Mucosa of descending colon (tissue), 3 donors: ENCODE results near the gene BARHL1. TPM values are rescaled to one million over a fixed set of nuclear protein-coding genes. Genes with fewer than 3 reads are reported as not detected.
A peak's percentile ranks its signal among the peaks of the same experiment; 100 is the strongest.

Experiments used
- ATAC-seq: fragments of 200-7000 bp; cut with Tn5 transposase; one replicate; pipeline ENCODE4 v1.9.1; 2020; ENCODE audit warnings: mild to moderate bottlenecking, moderate library complexity
- DNase-seq, 3 donors: peaks; one replicate each; pipeline ENCODE4 v3.0.0-alpha.2; 2020
- H3K36me3 ChIP-seq: fragments of 200-600 bp; one replicate; pipeline ENCODE4 v1.8.0; 2021; ENCODE audit warnings: low read depth, mild to moderate bottlenecking
- H3K4me1 ChIP-seq: fragments of 200-600 bp; one replicate; pipeline ENCODE4 v1.8.0; 2021; ENCODE audit warnings: low read depth, mild to moderate bottlenecking
- H3K4me3 ChIP-seq: fragments of 200-600 bp; one replicate; pipeline ENCODE4 v1.8.0; 2021; ENCODE audit warnings: mild to moderate bottlenecking
- H3K9me3 ChIP-seq: fragments of 200-600 bp; one replicate; pipeline ENCODE4 v1.8.0; 2021; ENCODE audit warnings: mild to moderate bottlenecking
- intact Hi-C, 2 donors: fragments of 100-400 bp; cut with DNase I in 1 of 2; cut with micrococcal nuclease in 1 of 2; formaldehyde crosslinking; loops; one replicate each; pipeline versions ENCODE4 v1.11.0 to v1.11.1; 2022; cut with DNase I, micrococcal nuclease
- total RNA-seq, 3 donors: library from RNA; stranded (reverse); fragmentation: NEBNext Ultra II Directional in 2 of 3; extraction: Animal tissue kit (Norgen Biotek cat#: 25700) in 2 of 3; gene quantifications; one replicate each; pipeline versions ENCODE4 v1.2.1 to v1.2.4, GENCODE V29; 2021 to 2023
- TF ChIP-seq, protein P1 (sequence below): fragments of 200-600 bp; IDR thresholded peaks from one replicate; pipeline ENCODE4 v1.8.0; 2022; ENCODE audit warnings: antibody characterized with exemption, mild to moderate bottlenecking
- donor health status: DM: no; HTN: no; CAD: no; lungs with moderate emphysema.
- donor health status: DM: no; HTN: no; CAD: no.
- donor health status: DM: no; HTN: yes; CAD: no.

BARHL1 gene
- total RNA-seq, 3 donors from 2014 or later = not detected

- H3K36me3 ChIP-seq = no peaks in the 10 kb centered on the region
- H3K4me1 ChIP-seq = no peaks in the 10 kb centered on the region
- DNase-seq (peak in 1 of 3 donors; percentile 19), ATAC-seq (no peak)
- H3K4me3 ChIP-seq = no peak overlapping the region
- intact Hi-C loops = no loop called here
- TF ChIP-seq, protein P1, sequence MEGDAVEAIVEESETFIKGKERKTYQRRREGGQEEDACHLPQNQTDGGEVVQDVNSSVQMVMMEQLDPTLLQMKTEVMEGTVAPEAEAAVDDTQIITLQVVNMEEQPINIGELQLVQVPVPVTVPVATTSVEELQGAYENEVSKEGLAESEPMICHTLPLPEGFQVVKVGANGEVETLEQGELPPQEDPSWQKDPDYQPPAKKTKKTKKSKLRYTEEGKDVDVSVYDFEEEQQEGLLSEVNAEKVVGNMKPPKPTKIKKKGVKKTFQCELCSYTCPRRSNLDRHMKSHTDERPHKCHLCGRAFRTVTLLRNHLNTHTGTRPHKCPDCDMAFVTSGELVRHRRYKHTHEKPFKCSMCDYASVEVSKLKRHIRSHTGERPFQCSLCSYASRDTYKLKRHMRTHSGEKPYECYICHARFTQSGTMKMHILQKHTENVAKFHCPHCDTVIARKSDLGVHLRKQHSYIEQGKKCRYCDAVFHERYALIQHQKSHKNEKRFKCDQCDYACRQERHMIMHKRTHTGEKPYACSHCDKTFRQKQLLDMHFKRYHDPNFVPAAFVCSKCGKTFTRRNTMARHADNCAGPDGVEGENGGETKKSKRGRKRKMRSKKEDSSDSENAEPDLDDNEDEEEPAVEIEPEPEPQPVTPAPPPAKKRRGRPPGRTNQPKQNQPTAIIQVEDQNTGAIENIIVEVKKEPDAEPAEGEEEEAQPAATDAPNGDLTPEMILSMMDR = no peak
- no peaks in the 10 kb centered on the region for H3K9me3 ChIP-seq
These were observed 36.8 kb upstream of the BARHL1 start for GRCh38 chr9:132545578-132545977.

DNA sequence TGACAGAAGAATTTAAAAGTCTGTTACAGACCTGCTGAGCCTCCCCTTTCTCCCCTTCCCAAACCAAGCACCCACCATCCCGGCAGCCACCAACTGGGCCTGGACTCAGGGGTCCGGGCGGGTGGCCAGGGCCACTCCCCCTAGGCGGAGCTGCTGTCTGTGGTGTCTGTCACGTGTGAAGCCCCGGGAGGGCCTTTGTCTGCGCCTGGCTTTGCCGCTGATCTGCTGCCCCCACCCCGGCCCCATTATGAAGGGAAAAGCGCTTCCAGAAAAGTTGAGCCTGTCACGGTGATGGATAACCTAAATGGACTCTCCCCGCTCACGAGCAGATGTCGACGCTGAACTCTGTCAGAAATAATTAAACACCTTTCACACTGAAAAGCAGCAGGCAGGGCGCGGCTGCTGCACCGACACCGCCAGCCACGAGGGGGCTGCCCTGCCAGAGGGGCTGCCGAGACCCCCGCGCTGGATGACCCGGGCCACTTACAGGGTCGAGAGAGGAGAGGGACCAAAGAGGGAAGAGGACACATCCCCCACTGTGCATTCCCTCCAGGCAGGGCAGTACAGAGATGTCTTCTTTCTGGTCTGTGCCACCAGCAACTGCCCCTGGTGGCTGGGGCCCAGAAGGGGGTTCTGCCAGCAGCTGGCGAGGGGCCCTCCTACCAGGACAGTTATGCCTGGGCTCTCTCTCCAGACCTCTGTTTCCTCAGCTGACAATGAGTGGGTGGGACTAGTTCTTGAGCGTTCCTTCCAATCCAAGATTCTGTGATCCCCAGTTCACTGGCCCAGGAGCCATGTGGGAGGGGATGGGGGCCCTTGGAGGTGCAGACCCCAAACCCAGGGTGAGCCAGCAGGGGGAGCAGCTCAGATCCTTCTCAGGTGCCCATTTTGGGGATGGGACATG lies 36.0 kb upstream of the BARHL1 start:
- TF ChIP-seq, protein P1 = no peak
- DNase-seq (peak; percentile 21 to 44 (median 40)), ATAC-seq (peak; percentile 44)
- intact Hi-C loops = no loop called here
- no peaks in the 10 kb centered on the region for H3K36me3 ChIP-seq
- no peak overlapping the region for H3K4me3 ChIP-seq
- H3K9me3 ChIP-seq = no peaks in the 10 kb centered on the region
- H3K4me1 ChIP-seq = no peaks in the 10 kb centered on the region

GRCh38 chr9:132547052-132547431 lies 35.4 kb upstream of the BARHL1 start:
- DNase-seq = no peak
- ATAC-seq = peak; percentile 64
- TF ChIP-seq, protein P1 = no peak

DNA sequence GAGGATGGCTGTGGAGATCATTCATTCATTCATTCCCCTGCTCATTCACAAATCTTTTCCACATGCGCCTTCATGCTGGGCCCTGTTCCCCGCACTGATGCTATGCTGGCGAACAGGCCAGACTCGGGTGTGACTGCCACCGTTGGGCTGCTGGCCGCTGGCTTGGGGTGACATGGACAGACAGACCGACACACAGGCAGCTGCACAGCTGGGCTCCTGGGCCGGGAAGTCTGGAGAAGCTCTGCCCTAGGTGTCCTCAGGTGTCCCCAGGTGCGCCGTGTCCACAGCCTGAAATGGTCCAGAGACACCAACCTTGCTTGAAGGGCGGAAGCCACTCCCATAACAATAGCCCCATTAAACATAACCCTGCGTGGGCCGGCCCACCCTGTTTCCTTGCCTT lies 35.0 kb upstream of the BARHL1 start:
- Histone ChIP-seq H3K9me3 (no peaks in the 10 kb centered on the region), H3K36me3 (no peaks in the 10 kb centered on the region), H3K4me3 (no peak overlapping the region), H3K4me1 (no peaks in the 10 kb centered on the region)
- ATAC-seq (no peak), DNase-seq (no peak)
- TF ChIP-seq, protein P1 = no peak
- intact Hi-C loops = no loop called here

More at GRCh38 chr9:132547052-132547431, 35.4 kb upstream of the BARHL1 start:
- no peaks in the 10 kb centered on the region for H3K9me3 ChIP-seq
- intact Hi-C loops = no loop called here
- no peak overlapping the region for H3K4me3 ChIP-seq
- no peaks in the 10 kb centered on the region for H3K4me1 ChIP-seq
- H3K36me3 ChIP-seq = no peaks in the 10 kb centered on the region

GRCh38 chr9:132547976-132548730 lies 34.3 kb upstream of the BARHL1 start:
- Histone ChIP-seq H3K4me1 (no peaks in the 10 kb centered on the region), H3K36me3 (no peaks in the 10 kb centered on the region), H3K4me3 (no peak overlapping the region), H3K9me3 (no peaks in the 10 kb centered on the region)
- ATAC-seq (no peak), DNase-seq (no peak)
- intact Hi-C loops = no loop called here
- TF ChIP-seq, protein P1 = no peak
